Regular cardiac myocyte (primary cell): ENCODE results near the gene RRM2. TPM values are rescaled to one million over a fixed set of nuclear protein-coding genes. Genes with fewer than 3 reads are reported as not detected.

Experiments
- total RNA-seq: library from RNA; depleted of rRNA; stranded (reverse); fragments of >200 nt; gene quantifications from 2 replicates; pipeline ENCODE4 v1.2.3, GENCODE V29; 2014

Gene RRM2
- total RNA-seq = 3.7 and 85.5 TPM in 2 replicates

GRCh38 chr2:10122500-10123280 lies at the start of gene RRM2:
Gene RRM2, plus strand, starts transcription at chr2:10122739. Its CDS starts 60 bp downstream, at chr2:10122799.

GRCh38 chr2:10079870-10080535 lies 42.5 kb upstream of the RRM2 start, which contains the start of gene CYS1:
Gene CYS1, minus strand, starts transcription at chr2:10080411. Its CDS starts 188 bp downstream, at chr2:10080223.

Other genes starting within 250 kb of the RRM2 start
- gene GRHL1, start 171.0 kb upstream of the RRM2 start, total RNA-seq = 0.28 and 0.38 TPM in 2 replicates
- gene KLF11, start 79.2 kb upstream of the RRM2 start, total RNA-seq = 2.3 and 4.5 TPM in 2 replicates
- 0.58 and 1.7 TPM in 2 replicates for gene CYS1, start 42.3 kb upstream of the RRM2 start, total RNA-seq
- gene HPCAL1, start 180.2 kb downstream of the RRM2 start, total RNA-seq = 27.1 and 35.9 TPM in 2 replicates